Colonic mucosa (tissue), 4 donors: Measurements from ENCODE around the gene DOCK11. TPM values are rescaled to one million over a fixed set of nuclear protein-coding genes. Genes with fewer than 3 reads are reported as not detected.

Experiments
- DNase-seq: peaks from one replicate; pipeline ENCODE4 v3.0.0-alpha.2; 2020
- H3K27ac ChIP-seq: fragments of 200-600 bp; one replicate; pipeline ENCODE4 v1.8.0; 2021
- H3K27me3 ChIP-seq: fragments of 200-600 bp; one replicate; pipeline ENCODE4 v1.8.0; 2021
- H3K36me3 ChIP-seq: fragments of 200-600 bp; one replicate; pipeline ENCODE4 v1.8.0; 2021
- H3K4me1 ChIP-seq: fragments of 200-600 bp; one replicate; pipeline ENCODE4 v1.8.0; 2021; ENCODE audit warnings: mild to moderate bottlenecking
- H3K4me3 ChIP-seq: fragments of 200-600 bp; one replicate; pipeline ENCODE4 v1.8.0; 2021
- H3K9ac ChIP-seq, 2 donors: one replicate each; pipeline ENCODE4 v1.7.0; 2013; ENCODE audit warnings: control low read depth in 2 of 2, low read depth in 2 of 2, low read length in 2 of 2
- H3K9me3 ChIP-seq: fragments of 200-600 bp; one replicate; pipeline ENCODE4 v1.8.0; 2021
- intact Hi-C: fragments of 100-400 bp; cut with DNase I; formaldehyde crosslinking; loops from one replicate; pipeline ENCODE4 v1.14.1; 2022
- total RNA-seq, 2 donors: library from RNA; stranded (reverse); fragmentation: NEBNext Ultra II Directional in 1 of 2; extraction: Animal tissue kit (Norgen Biotek cat#: 25700) in 1 of 2; gene quantifications; one replicate each; pipeline ENCODE4 v1.2.1, GENCODE V29; 2021
- TF ChIP-seq, protein P1 (sequence below): fragments of 200-600 bp; IDR thresholded peaks from one replicate; pipeline ENCODE4 v1.8.0; 2022; ENCODE audit warnings: antibody characterized with exemption, mild to moderate bottlenecking
- donor health status: healthy.
- donor health status: DM: no; HTN: no; CAD: no.
- donor health status: DM: no; HTN: no; CAD: no.

DOCK11 gene
- total RNA-seq, 2 donors from 2014 or later: 3.3 to 8.7 TPM

DNA sequence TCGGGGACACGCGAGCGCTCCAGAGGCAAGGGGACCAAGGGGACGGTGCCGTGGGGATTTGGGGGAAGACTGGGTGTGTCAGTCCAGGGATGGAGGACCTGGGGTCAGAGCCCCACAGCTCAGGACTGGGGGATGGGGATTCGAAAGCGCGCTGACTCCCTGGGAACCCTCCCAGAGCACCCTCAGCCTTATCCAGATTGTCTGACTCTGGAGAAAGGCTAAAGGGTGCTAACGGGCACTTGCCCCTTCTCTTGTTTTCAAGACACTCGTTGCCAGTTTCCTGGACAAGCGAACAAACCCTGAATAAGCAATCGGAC is 1.1 kb downstream of the DOCK11 start:
- intact Hi-C loops: no loop called here
- peak overlapping the region; percentile 61 to 70 for H3K9ac ChIP-seq

DNA sequence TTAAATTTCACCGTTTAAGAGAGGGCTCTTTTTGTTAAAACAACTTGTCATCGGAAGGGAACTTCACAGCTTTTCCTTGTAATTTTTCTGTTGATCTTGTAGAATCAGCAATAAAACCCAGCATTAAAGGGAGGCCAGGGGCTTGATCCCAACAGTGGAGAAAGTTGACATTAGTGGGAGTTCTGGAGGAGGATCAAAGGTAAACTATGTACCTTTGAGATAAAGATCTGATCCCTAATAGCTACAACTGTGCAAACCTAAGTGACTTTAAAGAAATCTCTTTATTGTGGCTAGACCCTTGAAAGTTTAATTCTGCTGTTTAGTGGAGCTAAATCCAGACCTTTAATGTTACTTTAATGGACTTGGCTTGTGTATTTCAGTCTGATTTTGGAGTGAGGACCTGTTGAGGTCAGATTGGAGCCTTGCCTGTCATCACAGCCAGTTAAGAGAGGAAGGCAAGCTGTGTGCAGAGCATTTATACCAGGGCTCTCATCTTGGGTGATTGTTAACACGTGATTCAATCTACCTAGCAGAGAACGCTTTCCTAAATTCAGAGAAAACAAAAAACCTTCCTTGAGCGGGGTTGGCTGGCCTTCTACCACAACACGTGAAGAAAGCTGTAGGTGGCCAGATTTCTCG is 1.7 kb downstream of the DOCK11 start:
- intact Hi-C loops: no loop called here
- TF ChIP-seq, protein P1, sequence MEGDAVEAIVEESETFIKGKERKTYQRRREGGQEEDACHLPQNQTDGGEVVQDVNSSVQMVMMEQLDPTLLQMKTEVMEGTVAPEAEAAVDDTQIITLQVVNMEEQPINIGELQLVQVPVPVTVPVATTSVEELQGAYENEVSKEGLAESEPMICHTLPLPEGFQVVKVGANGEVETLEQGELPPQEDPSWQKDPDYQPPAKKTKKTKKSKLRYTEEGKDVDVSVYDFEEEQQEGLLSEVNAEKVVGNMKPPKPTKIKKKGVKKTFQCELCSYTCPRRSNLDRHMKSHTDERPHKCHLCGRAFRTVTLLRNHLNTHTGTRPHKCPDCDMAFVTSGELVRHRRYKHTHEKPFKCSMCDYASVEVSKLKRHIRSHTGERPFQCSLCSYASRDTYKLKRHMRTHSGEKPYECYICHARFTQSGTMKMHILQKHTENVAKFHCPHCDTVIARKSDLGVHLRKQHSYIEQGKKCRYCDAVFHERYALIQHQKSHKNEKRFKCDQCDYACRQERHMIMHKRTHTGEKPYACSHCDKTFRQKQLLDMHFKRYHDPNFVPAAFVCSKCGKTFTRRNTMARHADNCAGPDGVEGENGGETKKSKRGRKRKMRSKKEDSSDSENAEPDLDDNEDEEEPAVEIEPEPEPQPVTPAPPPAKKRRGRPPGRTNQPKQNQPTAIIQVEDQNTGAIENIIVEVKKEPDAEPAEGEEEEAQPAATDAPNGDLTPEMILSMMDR: no peak
- peaks cover 4% of the 10 kb centered on the region for H3K27me3 ChIP-seq
- no peak overlapping the region for H3K27ac ChIP-seq
- H3K9me3 ChIP-seq: no peaks in the 10 kb centered on the region
- H3K4me3 ChIP-seq: no peak overlapping the region
- H3K4me1 ChIP-seq: no peaks in the 10 kb centered on the region
- H3K36me3 ChIP-seq: no peaks in the 10 kb centered on the region
- DNase-seq: no peak
- H3K9ac ChIP-seq: peak overlapping the region in 1 of 2 donors; percentile 12

More for the DNA sequence above, 1.1 kb downstream of the DOCK11 start:
- Histone ChIP-seq H3K9me3 (no peaks in the 10 kb centered on the region), H3K4me3 (peak overlapping the region; percentile 56), H3K27me3 (peaks cover 4% of the 10 kb centered on the region), H3K27ac (peak overlapping the region; percentile 79), H3K4me1 (no peaks in the 10 kb centered on the region), H3K36me3 (no peaks in the 10 kb centered on the region)
- no peak for DNase-seq
- TF ChIP-seq, protein P1: no peak

DNA sequence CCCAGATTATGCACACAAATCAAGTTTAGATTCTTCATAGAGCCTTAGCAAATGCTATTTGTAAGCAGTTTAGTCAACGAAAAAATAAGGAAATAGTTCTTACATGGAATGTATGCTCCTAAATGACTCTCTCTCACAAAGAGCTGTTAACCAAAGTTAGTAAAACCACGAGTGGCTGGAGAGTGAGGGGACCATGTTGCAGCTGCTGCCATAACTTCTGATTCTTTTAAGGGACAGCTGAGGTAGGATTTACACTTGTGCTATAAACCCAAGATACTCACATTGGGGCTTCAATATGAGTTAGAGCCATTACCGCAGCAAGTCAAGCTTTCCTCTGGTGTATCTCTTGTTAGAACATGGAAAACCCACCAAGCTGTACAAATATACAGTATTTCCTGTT is 2.7 kb downstream of the DOCK11 start:
- no peaks in the 10 kb centered on the region for H3K4me1 ChIP-seq
- no peaks in the 10 kb centered on the region for H3K9me3 ChIP-seq
- TF ChIP-seq, protein P1: no peak
- DNase-seq: no peak
- H3K27me3 ChIP-seq: peaks cover 4% of the 10 kb centered on the region
- no peak overlapping the region for H3K9ac ChIP-seq
- H3K27ac ChIP-seq: no peak overlapping the region
- no peak overlapping the region for H3K4me3 ChIP-seq
- intact Hi-C loops: no loop called here
- H3K36me3 ChIP-seq: no peaks in the 10 kb centered on the region

DNA sequence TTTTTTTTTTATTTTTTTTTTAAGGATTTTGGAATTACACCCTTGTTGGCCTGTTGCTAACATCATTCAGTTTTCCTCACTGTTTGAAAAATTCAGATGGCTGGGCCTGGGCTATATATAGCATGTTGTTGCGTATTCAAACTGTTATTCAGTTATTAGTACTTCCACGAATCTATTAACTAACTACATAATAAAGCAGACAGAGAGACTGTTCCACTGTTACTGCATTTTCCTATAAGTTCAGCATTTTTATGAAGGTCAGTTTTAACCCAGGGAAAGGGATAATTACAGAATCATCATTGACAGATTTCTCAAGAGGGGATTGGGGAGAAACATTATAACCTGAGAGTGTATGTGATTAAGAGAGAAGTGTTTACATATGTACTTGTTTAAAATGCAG is 3.1 kb downstream of the DOCK11 start:
- no peak for DNase-seq

DNA sequence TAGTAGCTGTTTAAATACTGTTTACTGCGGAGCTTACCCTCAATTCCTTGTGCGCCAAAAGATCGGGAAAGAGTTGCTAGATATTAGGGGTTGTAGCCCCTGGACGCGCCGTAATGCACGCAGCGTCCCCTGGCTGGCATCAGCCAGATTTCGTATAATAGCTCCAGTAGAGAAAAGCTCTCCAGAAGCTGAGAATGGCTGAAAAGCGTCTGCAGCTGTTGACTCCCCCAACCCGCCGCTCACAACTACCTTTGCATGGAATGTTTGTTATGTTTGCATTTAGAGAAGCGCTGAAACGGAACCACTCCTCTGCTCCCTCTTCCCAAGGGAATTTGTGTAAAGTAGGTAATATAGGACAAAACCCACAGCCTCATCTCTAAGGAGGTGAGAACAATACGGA is 3.7 kb downstream of the DOCK11 start:
- intact Hi-C loops: no loop called here
- Histone ChIP-seq H3K4me1 (no peaks in the 10 kb centered on the region), H3K36me3 (no peaks in the 10 kb centered on the region), H3K9ac (no peak overlapping the region), H3K27ac (no peak overlapping the region), H3K9me3 (no peaks in the 10 kb centered on the region), H3K4me3 (no peak overlapping the region), H3K27me3 (peaks cover 4% of the 10 kb centered on the region)
- TF ChIP-seq, protein P1: no peak
- DNase-seq: no peak

More for the DNA sequence above, 3.1 kb downstream of the DOCK11 start:
- H3K27me3 ChIP-seq: peaks cover 4% of the 10 kb centered on the region
- H3K4me1 ChIP-seq: no peaks in the 10 kb centered on the region
- H3K9me3 ChIP-seq: no peaks in the 10 kb centered on the region
- TF ChIP-seq, protein P1: no peak
- H3K27ac ChIP-seq: no peak overlapping the region
- no peak overlapping the region for H3K9ac ChIP-seq
- H3K4me3 ChIP-seq: no peak overlapping the region
- intact Hi-C loops: no loop called here
- no peaks in the 10 kb centered on the region for H3K36me3 ChIP-seq
